Endometrial microvascular endothelial cells (primary cell): ENCODE results near the gene DMAC2. TPM values are rescaled to one million over a fixed set of nuclear protein-coding genes. Genes with fewer than 3 reads are reported as not detected.
"Not testable (repeated sequence)": the region's sequence is repeated elsewhere in the genome, so short reads cannot be mapped to it uniquely, and the experiment has no call there.

Source experiments
- in situ Hi-C: cut with HindIII; loops from 2 replicates; pipeline ENCODE4 v1.10.0; 2017; ENCODE audit warnings: low sequenced_read_pairs, low pct_unique_long_range_greater_than_20kb; ENCODE audit errors: inconsistent ontology term
- total RNA-seq: library from RNA; depleted of rRNA; stranded (reverse); fragments of >200 nt; gene quantifications from one replicate; pipeline ENCODE4 v1.2.3, GENCODE V29; 2015; ENCODE audit errors: inconsistent ontology term

DMAC2 gene
- total RNA-seq, 1 donor from 2014 or later: 74.0 TPM

DNA sequence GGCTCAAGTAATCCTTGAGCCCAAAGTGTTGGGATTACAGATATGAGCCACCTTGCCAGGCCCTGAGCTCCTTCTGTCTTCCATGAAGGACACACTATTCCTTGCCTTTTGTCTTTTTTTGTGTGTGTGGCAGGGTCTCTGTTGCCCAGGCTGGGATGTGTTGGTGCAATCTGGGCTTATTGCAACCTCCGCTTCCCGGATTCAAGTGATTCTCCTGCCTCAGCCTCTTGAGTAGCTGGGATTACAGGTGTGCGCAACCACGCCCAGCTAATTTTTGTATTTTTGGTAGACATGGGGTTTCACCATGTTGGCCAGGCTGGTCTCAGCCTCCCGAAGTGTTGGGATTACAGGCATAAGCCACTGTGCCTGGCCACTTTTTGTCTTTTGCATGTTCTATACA lies 30.9 kb downstream of the DMAC2 start:
- in situ Hi-C loops: loop anchor here (25.0 kb wide), 1 partner anchor 153 kb away; no protein-coding TSS in a partner anchor

- in situ Hi-C loops: loop anchor here (25.0 kb wide), 1 partner anchor 154 kb away; no protein-coding TSS in a partner anchor
Measured at GRCh38 chr19:41408256-41408655, 31.5 kb downstream of the DMAC2 start.

DNA sequence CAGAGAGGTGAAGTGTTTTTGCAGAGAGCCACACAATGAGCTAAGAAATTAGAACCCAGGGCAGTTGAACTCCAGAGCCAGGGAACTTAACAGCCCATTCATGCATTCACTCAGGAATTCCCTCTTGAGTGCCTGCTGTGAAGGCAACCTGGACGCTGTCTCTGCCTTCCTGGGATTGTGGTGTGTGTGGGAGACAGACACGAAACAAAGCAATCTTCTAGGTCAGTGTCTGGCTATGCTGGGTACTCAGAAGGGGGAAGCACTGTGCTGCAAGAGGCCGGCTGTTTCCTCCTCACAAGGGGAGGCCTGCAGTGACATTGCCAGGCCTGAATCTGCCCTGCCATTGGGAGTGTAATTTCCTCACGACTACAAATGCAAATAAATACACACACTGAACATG lies 32.4 kb downstream of the DMAC2 start:
- in situ Hi-C loops: loop anchor here (25.0 kb wide), 1 partner anchor 155 kb away; no protein-coding TSS in a partner anchor

- in situ Hi-C loops: loop anchor here (25.0 kb wide), 1 partner anchor 157 kb away; no protein-coding TSS in a partner anchor
Measured at GRCh38 chr19:41405776-41406175, 33.9 kb downstream of the DMAC2 start.

DNA sequence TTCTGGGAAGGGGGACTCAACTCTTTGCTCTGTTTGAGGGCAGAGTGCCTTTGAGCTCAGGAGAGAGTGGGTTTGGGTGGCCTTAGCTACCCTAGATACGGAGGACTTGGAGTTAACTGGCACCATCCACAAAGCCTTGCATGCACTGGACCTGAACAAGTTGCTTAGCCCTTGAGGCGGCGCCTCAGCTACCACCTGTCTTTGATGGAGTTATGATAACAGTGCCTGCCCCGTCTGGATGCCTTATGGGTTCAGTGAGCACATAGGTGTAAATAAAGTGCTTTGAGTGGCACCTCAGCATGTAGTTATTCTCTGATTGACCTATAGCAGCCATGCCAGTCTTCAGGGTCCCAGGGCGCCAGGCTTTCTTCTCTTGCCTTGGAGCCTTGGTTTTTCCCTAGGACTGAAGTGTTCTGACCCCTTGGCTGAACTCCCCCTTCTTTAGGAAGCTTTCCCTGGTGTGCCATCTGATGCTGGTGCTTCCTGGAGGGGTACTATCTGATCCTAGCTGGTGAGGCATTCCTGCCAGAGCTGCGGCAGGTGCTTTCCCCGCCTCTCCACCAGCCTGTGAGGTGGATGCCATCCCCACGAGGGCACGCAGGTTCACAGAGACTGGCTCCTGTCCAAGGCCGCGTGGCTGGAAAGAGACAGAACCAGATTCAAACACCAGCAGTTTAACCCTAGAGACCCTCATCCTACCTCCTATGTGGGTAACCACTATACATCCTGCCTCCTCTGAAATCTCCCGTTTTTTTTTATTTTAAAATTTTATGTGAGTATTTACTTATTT lies 36.3 kb downstream of the DMAC2 start:
- in situ Hi-C loops: loop anchor here (25.0 kb wide), 1 partner anchor 159 kb away; no protein-coding TSS in a partner anchor

- in situ Hi-C loops: loop anchor here (25.0 kb wide), 1 partner anchor 160 kb away; no protein-coding TSS in a partner anchor
Measured at GRCh38 chr19:41402010-41402409, 37.7 kb downstream of the DMAC2 start.

DNA sequence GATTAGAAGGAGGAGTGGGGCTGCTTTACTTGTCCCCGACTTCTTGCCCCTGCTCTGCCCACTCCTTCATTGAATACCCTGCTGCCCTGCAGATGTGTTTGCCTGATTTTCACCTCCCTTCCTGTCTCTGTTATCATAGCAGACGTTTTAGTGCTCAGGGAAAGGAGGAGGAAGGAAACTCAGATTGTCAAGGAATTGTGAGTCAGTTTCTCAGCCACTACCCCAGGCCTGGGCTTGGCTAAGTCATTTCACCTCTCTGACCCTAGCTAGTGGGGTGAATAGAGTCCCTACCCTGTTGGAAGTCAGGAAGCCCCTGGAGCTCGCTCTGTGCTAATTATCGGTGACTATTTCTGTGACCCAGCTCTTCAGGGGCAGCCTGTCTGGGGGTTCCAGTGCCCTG lies 38.2 kb downstream of the DMAC2 start:
- in situ Hi-C loops: loop anchor here (25.0 kb wide), 1 partner anchor 161 kb away; no protein-coding TSS in a partner anchor

- in situ Hi-C loops: no loop called here
Measured at GRCh38 chr19:41399525-41399924, 40.2 kb downstream of the DMAC2 start.

- in situ Hi-C loops: no loop called here
Measured at GRCh38 chr19:41399091-41399490, 40.6 kb downstream of the DMAC2 start.

GRCh38 chr19:41398598-41398997 lies 41.1 kb downstream of the DMAC2 start:
- in situ Hi-C loops: no loop called here

DNA sequence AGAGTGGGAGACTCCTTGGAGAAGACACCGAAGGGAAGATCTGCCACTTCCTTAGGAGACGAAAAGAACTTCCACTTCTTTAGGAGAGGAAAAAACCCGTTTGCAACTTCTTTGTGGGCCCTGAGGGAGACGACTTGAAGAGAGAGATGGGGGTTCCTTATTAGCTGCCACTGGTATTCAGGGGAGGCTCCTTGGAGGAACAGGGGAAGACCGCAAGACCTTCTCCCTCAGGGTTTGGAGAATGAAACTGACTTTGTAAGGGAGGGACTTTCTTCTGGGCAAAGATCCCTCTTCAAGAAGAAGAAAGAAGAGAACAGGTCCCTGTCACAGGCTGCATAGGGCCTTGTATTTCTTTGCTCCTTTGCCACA lies 41.7 kb downstream of the DMAC2 start:
- in situ Hi-C loops: no loop called here

- in situ Hi-C loops: no loop called here
Measured at GRCh38 chr19:41397086-41398049, 42.3 kb downstream of the DMAC2 start, which contains the start of the genes BCKDHA and EXOSC5. Gene BCKDHA, plus strand, starts transcription at chr19:41397818. Its CDS starts 10 bp downstream, at chr19:41397828. Gene EXOSC5, minus strand, starts transcription at chr19:41397359. Its CDS starts 31 bp downstream, at chr19:41397328.

DNA sequence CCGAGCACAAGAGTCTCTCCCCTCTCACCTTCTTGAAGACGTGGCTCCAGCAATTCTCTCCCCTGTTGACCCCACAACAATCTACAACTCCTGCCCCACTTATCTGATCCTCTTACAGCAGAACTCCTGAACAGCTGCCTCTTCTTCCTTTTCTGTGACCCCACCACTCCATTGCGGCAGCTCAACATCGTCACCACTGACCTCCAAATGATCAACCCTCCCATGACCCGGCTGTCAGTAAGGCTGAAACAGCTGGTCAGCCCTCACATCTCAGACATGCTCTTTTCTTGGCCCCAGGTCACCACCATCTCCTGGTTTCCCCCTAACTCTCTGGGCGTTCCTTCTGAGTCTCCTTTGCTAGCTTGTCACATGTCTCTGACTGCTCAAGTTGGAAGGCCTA lies 44.4 kb downstream of the DMAC2 start:
- in situ Hi-C loops: no loop called here

DNA sequence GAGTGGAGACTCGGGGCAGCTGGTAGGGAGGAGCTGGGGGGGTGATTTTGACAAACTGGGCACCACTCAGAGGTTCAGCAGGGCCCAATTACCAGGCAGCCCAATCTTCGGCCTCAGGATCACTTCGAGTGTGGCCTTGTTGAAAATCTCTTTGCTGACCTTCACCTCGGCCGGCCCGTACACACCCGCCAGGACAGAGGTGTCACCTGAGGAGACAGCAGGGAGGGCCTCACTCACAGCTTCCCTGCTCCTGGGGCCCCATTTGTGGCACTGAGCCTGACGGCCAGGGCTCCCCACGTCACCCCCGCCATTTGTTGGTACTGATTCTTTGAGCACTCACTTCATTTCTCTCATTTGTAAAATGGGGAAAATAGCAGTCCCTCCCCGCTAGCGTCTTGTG lies 46.9 kb downstream of the DMAC2 start:
- in situ Hi-C loops: no loop called here

DNA sequence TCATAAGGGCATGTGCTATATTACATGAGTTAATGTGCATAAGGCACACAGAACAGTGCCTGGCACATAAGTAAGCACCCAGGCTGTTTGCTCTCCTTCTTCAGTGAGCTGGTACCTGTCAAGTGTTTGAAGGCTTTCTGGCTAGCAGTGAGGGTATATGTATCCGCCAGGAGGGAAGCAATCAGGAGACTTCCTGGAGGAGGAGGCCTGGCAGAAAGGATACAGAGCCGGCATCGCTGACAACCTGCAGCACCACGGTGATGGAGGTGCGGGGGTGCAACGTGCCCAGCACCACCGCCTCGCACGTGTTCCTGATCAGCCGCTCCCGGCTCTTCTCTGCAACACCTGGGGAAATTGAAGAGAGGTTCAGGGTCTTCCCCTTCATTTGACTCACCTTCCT lies 48.1 kb downstream of the DMAC2 start:
- in situ Hi-C loops: no loop called here

- in situ Hi-C loops: no loop called here
Measured at GRCh38 chr19:41386442-41386841, 53.3 kb downstream of the DMAC2 start.

DNA sequence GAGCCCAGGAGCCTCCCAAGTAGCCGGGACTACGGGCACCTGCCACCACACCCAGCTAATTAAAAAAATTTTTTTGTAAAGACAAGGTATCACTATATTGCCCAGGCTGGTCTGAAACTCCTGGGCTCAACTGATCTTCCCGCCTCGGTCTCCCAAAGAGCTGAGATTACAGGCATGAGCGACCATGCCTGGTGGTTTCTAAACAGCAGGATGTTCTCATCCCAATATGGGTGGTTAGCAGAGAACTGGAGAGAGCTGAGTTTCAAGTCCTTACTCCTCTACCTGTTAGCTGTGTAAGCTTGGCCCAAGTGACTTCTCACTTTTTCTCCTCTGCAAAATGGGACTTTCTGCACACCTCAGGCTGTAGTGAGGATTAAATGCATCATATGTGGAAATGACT lies 55.4 kb downstream of the DMAC2 start:
- in situ Hi-C loops: no loop called here

GRCh38 chr19:41381536-41381935 lies 58.2 kb downstream of the DMAC2 start:
- in situ Hi-C loops: not testable (repeated sequence)
